H7 (cell line): ENCODE results near the gene OR56B4. TPM values are rescaled to one million over a fixed set of nuclear protein-coding genes. Genes with fewer than 3 reads are reported as not detected.
"Not testable (repeated sequence)": the region's sequence is repeated elsewhere in the genome, so short reads cannot be mapped to it uniquely, and the experiment has no call there.

Experiments used
- DNase-seq: peaks from one replicate; pipeline ENCODE4 v3.0.0; 2012
- H3K27me3 ChIP-seq: 2 replicates; pipeline ENCODE4 v1.6.0; 2011; ENCODE audit warnings: mild to moderate bottlenecking, low read length; ENCODE audit not compliant: control insufficient read depth, insufficient read depth
- H3K36me3 ChIP-seq: replicated peaks from 2 replicates; pipeline ENCODE4 v1.5.1; 2011; ENCODE audit warnings: low read length; ENCODE audit not compliant: control insufficient read depth, insufficient read depth
- H3K4me3 ChIP-seq: 2 replicates; pipeline ENCODE4 v1.5.1; 2011; ENCODE audit warnings: low read depth, mild to moderate bottlenecking, control low read depth, low read length, moderate library complexity; ENCODE audit not compliant: insufficient read depth
- total RNA-seq: library from RNA; depleted of rRNA; stranded (reverse); fragments of >200 nt; shearing (Covaris generic); gene quantifications from 2 replicates; pipeline ENCODE4 v1.2.3, GENCODE V29; 2014; rRNA removed

Gene OR56B4, protein sequence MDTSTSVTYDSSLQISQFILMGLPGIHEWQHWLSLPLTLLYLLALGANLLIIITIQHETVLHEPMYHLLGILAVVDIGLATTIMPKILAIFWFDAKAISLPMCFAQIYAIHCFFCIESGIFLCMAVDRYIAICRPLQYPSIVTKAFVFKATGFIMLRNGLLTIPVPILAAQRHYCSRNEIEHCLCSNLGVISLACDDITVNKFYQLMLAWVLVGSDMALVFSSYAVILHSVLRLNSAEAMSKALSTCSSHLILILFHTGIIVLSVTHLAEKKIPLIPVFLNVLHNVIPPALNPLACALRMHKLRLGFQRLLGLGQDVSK
- total RNA-seq = not detected in 2 replicates

GRCh38 chr11:6107384-6107783 lies at the start of gene OR56B4:
OR56B4 (plus strand) TSS chr11:6107684; CDS start chr11:6107779, 95 bp downstream.
- H3K27me3 ChIP-seq, H3K4me3 ChIP-seq, H3K36me3 ChIP-seq, DNase-seq: not testable (repeated sequence)

DNA sequence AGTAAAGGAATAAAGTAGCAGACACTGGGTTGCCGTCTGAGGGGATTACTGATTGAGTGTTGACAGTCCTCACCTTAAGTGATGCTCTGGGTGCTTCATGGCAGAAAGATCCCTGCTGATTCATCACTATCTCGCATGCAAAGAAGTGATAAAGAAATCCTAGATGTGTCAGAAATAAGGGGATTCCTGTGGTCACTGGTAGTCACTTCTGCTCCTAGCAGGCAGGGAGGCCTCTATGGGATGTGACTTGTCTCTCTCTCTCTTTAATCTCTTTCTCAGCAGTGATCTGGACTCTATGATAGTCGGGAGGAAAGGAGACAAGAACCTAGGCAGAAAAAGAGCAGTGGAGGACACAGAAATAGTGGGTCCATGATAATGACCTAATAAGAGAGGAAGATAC lies 46.0 kb upstream of the OR56B4 start:
- H3K4me3 ChIP-seq = no peak overlapping the region
- no peaks in the 10 kb centered on the region for H3K36me3 ChIP-seq
- H3K27me3 ChIP-seq = no peaks in the 10 kb centered on the region
- no peak for DNase-seq

DNA sequence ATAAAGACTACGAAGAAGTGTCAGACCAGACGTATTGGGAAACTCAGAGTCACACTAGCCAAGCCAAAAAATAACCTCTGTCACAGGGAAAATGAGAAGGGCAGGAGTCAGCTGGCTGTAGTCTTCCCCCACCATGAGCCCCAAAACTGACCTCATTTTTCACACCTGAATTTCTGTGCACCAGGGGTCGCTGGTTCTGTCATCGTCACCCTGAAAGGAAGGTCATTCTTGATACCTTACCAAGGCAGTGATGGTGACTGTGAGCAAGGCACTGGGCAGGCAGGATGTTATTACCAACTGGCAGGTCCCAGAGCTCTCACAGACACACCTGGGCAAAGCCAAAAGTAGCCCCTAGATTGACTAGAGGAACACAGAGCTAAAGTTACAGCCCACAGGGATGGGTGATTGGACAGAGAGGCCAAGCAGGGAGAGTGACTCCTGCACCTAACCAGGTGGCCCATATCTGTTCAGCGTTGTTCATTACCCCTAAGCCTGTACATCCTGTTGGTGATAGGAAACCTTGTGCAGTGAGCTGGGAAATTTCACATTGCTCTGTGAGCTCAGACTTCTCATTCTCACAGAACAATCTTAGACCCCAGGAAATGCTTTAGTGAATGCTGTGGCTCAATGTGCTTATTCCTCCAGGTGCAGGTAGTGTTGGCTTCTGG lies 44.7 kb upstream of the OR56B4 start:
- no peak for DNase-seq

DNA sequence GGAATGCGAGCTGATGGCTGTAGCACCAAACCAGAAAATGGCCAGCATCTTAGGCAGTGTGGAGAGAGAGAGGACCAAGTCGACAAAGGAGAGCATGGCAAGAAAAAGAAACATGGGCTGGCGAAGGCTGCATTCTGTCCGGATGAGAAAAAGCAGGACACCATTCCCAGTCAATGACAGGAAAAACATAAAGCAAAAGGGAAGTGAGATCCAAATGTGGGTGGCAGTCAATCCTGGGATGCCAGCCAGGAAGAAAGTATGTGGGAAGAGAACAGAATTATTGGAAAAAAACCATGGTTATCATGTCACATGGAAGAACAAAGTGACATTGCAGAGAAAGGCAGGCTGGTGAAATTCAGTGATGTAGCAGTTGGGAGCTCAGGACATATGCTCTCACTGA lies 40.0 kb upstream of the OR56B4 start:
- Histone ChIP-seq H3K4me3 (no peak overlapping the region), H3K27me3 (no peaks in the 10 kb centered on the region), H3K36me3 (no peaks in the 10 kb centered on the region)
- DNase-seq = no peak

More for the DNA sequence above, 44.7 kb upstream of the OR56B4 start:
- Histone ChIP-seq H3K4me3 (no peak overlapping the region), H3K36me3 (no peaks in the 10 kb centered on the region), H3K27me3 (no peaks in the 10 kb centered on the region)

DNA sequence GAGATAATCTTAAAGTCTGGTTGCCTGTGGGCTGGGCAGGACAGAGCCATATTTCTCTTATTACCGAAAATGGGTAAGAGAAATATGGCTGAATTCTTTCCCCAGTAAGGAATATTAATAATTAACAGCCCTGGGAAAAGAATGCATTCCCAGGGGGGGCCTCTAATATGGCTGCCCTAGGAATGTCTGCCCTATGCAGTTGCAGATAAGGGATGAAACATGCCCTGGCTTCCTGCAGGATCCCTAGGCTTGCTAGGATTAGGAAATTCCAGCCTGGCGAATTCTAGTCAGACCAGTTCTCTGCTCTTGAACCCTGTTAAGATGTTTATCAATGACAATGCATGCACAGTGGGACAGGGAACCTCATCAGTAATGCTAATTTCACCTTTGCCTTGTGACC lies 31.0 kb upstream of the OR56B4 start:
- H3K4me3 ChIP-seq, H3K27me3 ChIP-seq, DNase-seq, H3K36me3 ChIP-seq: not testable (repeated sequence)

GRCh38 chr11:6077723-6078122 lies 29.8 kb upstream of the OR56B4 start:
- H3K27me3 ChIP-seq = no peaks in the 10 kb centered on the region
- no peak for DNase-seq
- H3K4me3 ChIP-seq = no peak overlapping the region
- no peaks in the 10 kb centered on the region for H3K36me3 ChIP-seq

GRCh38 chr11:6079463-6079862 lies 28.0 kb upstream of the OR56B4 start:
- no peak for DNase-seq

DNA sequence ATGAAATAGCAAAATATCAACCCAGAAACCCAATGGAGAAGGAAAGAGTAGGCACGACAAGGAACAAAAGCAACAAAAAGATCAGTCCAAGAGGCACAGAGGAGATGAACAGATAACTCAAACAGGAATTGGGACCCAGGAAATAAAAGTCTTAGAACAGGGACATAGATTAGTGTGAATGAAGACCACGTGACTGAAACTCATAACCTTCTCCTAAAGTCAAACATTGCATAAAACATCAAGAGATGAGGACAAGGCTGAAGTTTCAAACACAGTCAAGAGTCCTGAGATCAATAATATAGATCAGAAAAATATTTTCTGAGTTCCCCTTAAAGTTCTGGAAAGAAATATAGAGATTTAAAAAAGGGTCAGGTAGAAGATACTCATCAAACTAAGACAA lies 24.4 kb upstream of the OR56B4 start:
- no peak overlapping the region for H3K4me3 ChIP-seq
- no peaks in the 10 kb centered on the region for H3K27me3 ChIP-seq
- no peaks in the 10 kb centered on the region for H3K36me3 ChIP-seq
- DNase-seq = no peak

More at GRCh38 chr11:6079463-6079862, 28.0 kb upstream of the OR56B4 start:
- H3K4me3 ChIP-seq = no peak overlapping the region
- no peaks in the 10 kb centered on the region for H3K36me3 ChIP-seq
- no peaks in the 10 kb centered on the region for H3K27me3 ChIP-seq

- DNase-seq = no peak
- H3K36me3 ChIP-seq = no peaks in the 10 kb centered on the region
- no peak overlapping the region for H3K4me3 ChIP-seq
- H3K27me3 ChIP-seq = no peaks in the 10 kb centered on the region
Measured at GRCh38 chr11:6084587-6084986, 22.9 kb upstream of the OR56B4 start.

- Histone ChIP-seq H3K4me3 (no peak overlapping the region), H3K36me3 (no peaks in the 10 kb centered on the region), H3K27me3 (no peaks in the 10 kb centered on the region)
- DNase-seq = no peak
Measured at GRCh38 chr11:6094186-6094585, 13.3 kb upstream of the OR56B4 start.

DNA sequence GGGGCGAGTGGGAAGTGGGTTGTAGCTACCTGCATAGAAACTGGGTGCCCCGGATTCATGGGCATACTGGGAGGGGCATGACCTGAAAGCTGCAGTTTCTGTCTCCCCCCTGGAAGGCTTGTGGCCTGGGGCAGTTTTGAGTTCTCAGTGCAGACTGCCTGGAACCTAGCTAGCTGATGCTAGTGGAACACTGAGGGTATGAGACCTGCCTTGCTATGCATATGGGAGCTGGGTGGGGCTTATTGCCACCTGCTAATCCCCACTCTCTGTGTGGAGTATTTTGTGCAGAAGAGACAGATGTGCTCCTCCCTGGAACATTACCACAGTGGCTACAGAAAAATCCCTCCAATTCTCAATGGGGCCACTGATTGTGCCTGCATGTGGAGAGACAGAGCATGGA lies 11.7 kb upstream of the OR56B4 start:
- Histone ChIP-seq H3K27me3 (no peaks in the 10 kb centered on the region), H3K36me3 (no peaks in the 10 kb centered on the region), H3K4me3 (no peak overlapping the region)
- no peak for DNase-seq

DNA sequence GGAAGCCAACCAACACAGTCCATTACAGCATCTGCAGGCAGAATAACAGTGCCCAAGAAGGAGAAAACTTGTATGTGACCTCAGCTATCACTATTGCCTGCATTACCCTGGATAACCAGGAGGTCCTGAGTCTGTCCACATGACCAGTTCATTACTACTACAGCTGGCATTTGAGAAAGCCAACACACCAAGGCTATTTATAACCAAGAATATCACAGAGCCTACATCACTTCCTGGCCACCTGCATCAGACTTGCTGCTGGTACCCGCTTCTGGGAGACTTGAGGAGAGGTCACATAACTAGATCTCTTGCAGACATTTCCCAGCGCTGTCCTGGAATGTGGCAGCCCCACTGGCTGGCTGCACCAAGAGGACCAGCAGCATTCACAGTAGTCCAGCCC lies 11.1 kb upstream of the OR56B4 start:
- H3K27me3 ChIP-seq = no peaks in the 10 kb centered on the region
- no peak for DNase-seq
- no peak overlapping the region for H3K4me3 ChIP-seq
- no peaks in the 10 kb centered on the region for H3K36me3 ChIP-seq

- Histone ChIP-seq H3K36me3 (no peaks in the 10 kb centered on the region), H3K4me3 (no peak overlapping the region), H3K27me3 (no peaks in the 10 kb centered on the region)
- peak; percentile 31 for DNase-seq
Measured at GRCh38 chr11:6099577-6099976, 7.9 kb upstream of the OR56B4 start.

DNA sequence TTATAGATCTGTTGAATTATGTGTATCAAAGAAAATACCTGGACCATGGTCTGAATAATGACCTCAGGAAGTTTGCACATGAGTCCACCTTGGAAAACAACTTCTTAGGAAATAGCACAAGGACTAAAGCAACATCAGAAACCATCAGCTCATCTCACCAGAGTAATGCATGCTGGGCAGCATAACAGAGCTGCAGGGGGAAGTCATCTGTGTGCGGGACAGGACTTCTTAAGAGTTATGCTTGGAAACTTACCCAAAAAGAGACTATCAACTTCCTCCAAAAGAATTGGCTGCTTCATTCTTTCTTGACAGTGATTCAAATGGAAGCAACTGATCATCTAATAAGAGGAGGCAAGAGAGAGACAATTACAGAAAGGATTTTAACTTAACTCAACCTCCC lies 2.5 kb downstream of the OR56B4 start:
- no peak for DNase-seq
- no peak overlapping the region for H3K4me3 ChIP-seq
- H3K27me3 ChIP-seq = no peaks in the 10 kb centered on the region
- no peaks in the 10 kb centered on the region for H3K36me3 ChIP-seq

GRCh38 chr11:6111673-6112072 lies 4.2 kb downstream of the OR56B4 start:
- H3K36me3 ChIP-seq = no peaks in the 10 kb centered on the region
- no peak overlapping the region for H3K4me3 ChIP-seq
- H3K27me3 ChIP-seq = no peaks in the 10 kb centered on the region
- no peak for DNase-seq
